ENCODE results near the gene DSE.

Gene DSE

GRCh38 chr6:116379764-116380163, 9.0 kb downstream of the DSE start:
- no peak for DNase-seq (ENCODE audit: low read depth)
- no peak overlapping the region for H3K4me3 ChIP-seq (ENCODE audit: low read length)
- TF ChIP-seq CTCF (IDR thresholded peaks at IDR 0.05; ENCODE audit: insufficient read depth, low read depth, low read length, missing control alignments), result no peak

GRCh38 chr6:116380346-116380745, 9.6 kb downstream of the DSE start:
- H3K4me3 ChIP-seq (ENCODE audit: low read length), result no peak overlapping the region
- no peak for TF ChIP-seq CTCF (IDR thresholded peaks at IDR 0.05; ENCODE audit: insufficient read depth, low read depth, low read length, missing control alignments)
- no peak for DNase-seq (ENCODE audit: low read depth)

GRCh38 chr6:116381000-116381399, 10.3 kb downstream of the DSE start:
- TF ChIP-seq CTCF (IDR thresholded peaks at IDR 0.05; ENCODE audit: insufficient read depth, low read depth, low read length, missing control alignments), result no peak
- H3K4me3 ChIP-seq (ENCODE audit: low read length), result no peak overlapping the region
- peak; percentile 42 for DNase-seq (ENCODE audit: low read depth)

- peak; percentile 81 for DNase-seq (ENCODE audit: low read depth)
- TF ChIP-seq CTCF (IDR thresholded peaks at IDR 0.05; ENCODE audit: insufficient read depth, low read depth, low read length, missing control alignments), result no peak
- H3K4me3 ChIP-seq (ENCODE audit: low read length), result no peak overlapping the region
These were observed 11.8 kb downstream of the DSE start for GRCh38 chr6:116382587-116382986.

- no peak overlapping the region for H3K4me3 ChIP-seq (ENCODE audit: low read length)
- DNase-seq (ENCODE audit: low read depth), result no peak
- no peak for TF ChIP-seq CTCF (IDR thresholded peaks at IDR 0.05; ENCODE audit: insufficient read depth, low read depth, low read length, missing control alignments)
These were observed 14.1 kb downstream of the DSE start for GRCh38 chr6:116384727-116385458.

- no peak overlapping the region for H3K4me3 ChIP-seq (ENCODE audit: low read length)
- no peak for TF ChIP-seq CTCF (IDR thresholded peaks at IDR 0.05; ENCODE audit: insufficient read depth, low read depth, low read length, missing control alignments)
- DNase-seq (ENCODE audit: low read depth), result peak; percentile 78
These were observed 14.7 kb downstream of the DSE start for GRCh38 chr6:116385459-116385802.

- TF ChIP-seq CTCF (IDR thresholded peaks at IDR 0.05; ENCODE audit: insufficient read depth, low read depth, low read length, missing control alignments), result no peak
- no peak overlapping the region for H3K4me3 ChIP-seq (ENCODE audit: low read length)
- DNase-seq (ENCODE audit: low read depth), result no peak
These were observed 15.2 kb downstream of the DSE start for GRCh38 chr6:116385921-116386320.
